ENCODE results near the gene RPF1. TPM values are rescaled to one million over a fixed set of nuclear protein-coding genes. Genes with fewer than 3 reads are reported as not detected.
"Not testable (repeated sequence)": the region's sequence is repeated elsewhere in the genome, so short reads cannot be mapped to it uniquely, and the experiment has no call there.

RPF1 gene
- polyA plus RNA-seq, 4 donors: 24.3 to 41.1 (median 32.9) TPM

- H3K4me3 ChIP-seq (ENCODE audit: low read depth in 1 of 3, low read length in 3 of 3): no peak overlapping the region
- 6 to 10% (median 7%) methylated on average over 2 of the region's 2 CpGs for WGBS, 3 donors
- DNase-seq (peak; percentile 71 to 79), FAIRE-seq (peak; percentile 84)
- H3K27ac ChIP-seq (ENCODE audit: low read depth in 1 of 3, low read length in 2 of 3): no peak overlapping the region
- no peaks in the 10 kb centered on the region for H3K36me3 ChIP-seq (ENCODE audit: control insufficient read depth in 3 of 3, insufficient read depth in 2 of 3, low read depth in 1 of 3, low read length in 3 of 3)
- no peaks in the 10 kb centered on the region for H3K9me3 ChIP-seq (ENCODE audit: control insufficient read depth in 2 of 2, insufficient read depth in 1 of 2, low read depth in 1 of 2, low read length in 1 of 2)
- no peaks in the 10 kb centered on the region for H3K27me3 ChIP-seq (ENCODE audit: control insufficient read depth in 3 of 3, insufficient read depth in 3 of 3, low read length in 3 of 3)
- H3K4me1 ChIP-seq (ENCODE audit: control insufficient read depth in 3 of 3, insufficient read depth in 2 of 3, low read depth in 1 of 3, low read length in 2 of 3): no peaks in the 10 kb centered on the region
Measured at GRCh38 chr1:84442256-84442655, 36.8 kb upstream of the RPF1 start.

DNA sequence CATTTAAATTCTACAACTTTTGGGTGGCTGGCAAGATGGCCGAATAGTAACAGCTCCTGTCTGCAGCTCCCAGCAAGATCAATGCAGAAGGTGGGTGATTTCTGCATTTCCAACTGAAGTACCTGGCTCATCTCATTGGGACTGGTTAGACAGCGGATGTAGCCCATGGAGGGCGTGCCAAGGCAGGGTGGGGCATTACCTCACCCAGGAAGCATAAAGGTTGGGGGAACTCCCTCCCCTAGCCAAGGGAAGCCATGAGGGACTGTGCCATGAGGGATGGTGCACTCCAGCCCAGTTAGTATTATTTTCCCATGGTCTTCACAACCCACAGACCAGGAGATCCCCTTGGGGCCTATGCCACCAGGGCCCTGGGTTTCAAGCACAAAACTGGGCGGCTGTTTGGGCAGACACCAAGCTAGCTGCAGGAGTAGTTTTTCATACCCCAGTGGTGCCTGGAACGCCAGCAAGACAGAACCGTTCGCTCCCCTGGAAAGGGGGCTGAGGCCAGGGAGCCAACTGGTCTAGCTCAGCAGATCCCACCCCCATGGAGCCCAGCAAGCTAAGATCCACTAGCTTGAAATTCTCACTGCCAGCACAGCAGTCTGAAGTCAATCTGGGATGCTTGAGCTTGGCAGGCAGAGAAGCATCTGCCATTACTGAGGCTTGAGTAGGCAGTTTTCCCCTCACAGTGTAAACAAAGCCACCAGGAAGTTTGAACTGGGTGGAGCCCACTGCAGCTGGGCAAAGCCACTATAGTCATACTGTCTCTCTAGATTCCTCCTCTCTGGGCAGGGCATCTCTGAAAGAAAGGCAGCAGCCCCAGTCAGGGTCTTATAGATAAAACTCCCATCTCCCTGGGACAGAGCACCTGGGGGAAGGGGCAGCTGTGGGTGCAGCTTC is 36.1 kb upstream of the RPF1 start:
- not testable (repeated sequence) for DNase-seq; FAIRE-seq; H3K4me3 ChIP-seq (ENCODE audit: low read depth in 1 of 3, low read length in 3 of 3); H3K4me1 ChIP-seq (ENCODE audit: control insufficient read depth in 3 of 3, insufficient read depth in 2 of 3, low read depth in 1 of 3, low read length in 2 of 3); H3K27me3 ChIP-seq (ENCODE audit: control insufficient read depth in 3 of 3, insufficient read depth in 3 of 3, low read length in 3 of 3); H3K27ac ChIP-seq (ENCODE audit: low read depth in 1 of 3, low read length in 2 of 3); H3K9me3 ChIP-seq (ENCODE audit: control insufficient read depth in 2 of 2, insufficient read depth in 1 of 2, low read depth in 1 of 2, low read length in 1 of 2); H3K36me3 ChIP-seq (ENCODE audit: control insufficient read depth in 3 of 3, insufficient read depth in 2 of 3, low read depth in 1 of 3, low read length in 3 of 3)
- 82 to 88% (median 87%) methylated on average over 7 of the region's 7 CpGs for WGBS, 3 donors

DNA sequence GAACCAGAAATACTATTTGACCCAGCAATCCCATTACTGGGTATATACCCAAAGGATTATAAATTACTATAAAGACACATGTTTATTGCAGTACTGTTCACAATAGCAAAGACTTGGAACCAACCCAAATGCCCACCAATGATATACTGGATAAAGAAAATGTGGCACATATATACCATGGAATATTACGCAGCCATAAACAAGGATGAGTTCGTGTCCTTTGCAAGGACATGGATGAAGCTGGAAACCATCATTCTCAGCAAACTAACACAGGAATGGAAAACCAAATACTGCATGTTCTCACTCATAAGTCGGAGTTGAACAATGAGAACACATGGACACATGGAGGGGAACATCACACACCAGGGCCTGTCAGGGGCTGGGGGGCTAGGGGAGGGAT is 30.4 kb upstream of the RPF1 start:
- H3K36me3 ChIP-seq (ENCODE audit: control insufficient read depth in 3 of 3, insufficient read depth in 2 of 3, low read depth in 1 of 3, low read length in 3 of 3); H3K4me3 ChIP-seq (ENCODE audit: low read depth in 1 of 3, low read length in 3 of 3); DNase-seq; H3K9me3 ChIP-seq (ENCODE audit: control insufficient read depth in 2 of 2, insufficient read depth in 1 of 2, low read depth in 1 of 2, low read length in 1 of 2); H3K4me1 ChIP-seq (ENCODE audit: control insufficient read depth in 3 of 3, insufficient read depth in 2 of 3, low read depth in 1 of 3, low read length in 2 of 3); FAIRE-seq; H3K27ac ChIP-seq (ENCODE audit: low read depth in 1 of 3, low read length in 2 of 3); H3K27me3 ChIP-seq (ENCODE audit: control insufficient read depth in 3 of 3, insufficient read depth in 3 of 3, low read length in 3 of 3): not testable (repeated sequence)
- WGBS, 3 donors: 88 to 96% (median 94%) methylated on average over 3 of the region's 3 CpGs

DNA sequence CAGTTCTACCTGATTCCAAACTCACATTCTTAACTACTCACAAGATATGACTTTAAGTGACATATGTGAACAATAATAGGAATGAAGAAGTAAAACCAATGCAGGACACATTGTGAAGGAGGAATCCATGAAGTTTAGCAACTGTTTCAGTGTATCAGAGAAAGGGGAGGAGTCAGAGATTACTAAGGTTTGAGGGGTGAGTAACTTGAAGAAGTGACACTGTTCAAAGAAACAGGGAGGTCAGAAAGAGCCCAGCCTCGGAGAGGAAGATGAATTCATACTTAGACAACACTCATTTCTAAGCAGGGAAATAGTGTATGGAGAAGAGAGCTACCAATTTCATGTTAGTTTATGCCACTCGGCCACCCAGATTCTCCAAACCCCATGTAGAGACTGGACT is 28.2 kb upstream of the RPF1 start:
- Histone ChIP-seq H3K9me3 (ENCODE audit: control insufficient read depth in 2 of 2, insufficient read depth in 1 of 2, low read depth in 1 of 2, low read length in 1 of 2) (no peaks in the 10 kb centered on the region), H3K27me3 (ENCODE audit: control insufficient read depth in 3 of 3, insufficient read depth in 3 of 3, low read length in 3 of 3) (no peaks in the 10 kb centered on the region), H3K27ac (ENCODE audit: low read depth in 1 of 3, low read length in 2 of 3) (no peak overlapping the region), H3K4me1 (ENCODE audit: control insufficient read depth in 3 of 3, insufficient read depth in 2 of 3, low read depth in 1 of 3, low read length in 2 of 3) (no peaks in the 10 kb centered on the region), H3K4me3 (ENCODE audit: low read depth in 1 of 3, low read length in 3 of 3) (no peak overlapping the region), H3K36me3 (ENCODE audit: control insufficient read depth in 3 of 3, insufficient read depth in 2 of 3, low read depth in 1 of 3, low read length in 3 of 3) (no peaks in the 10 kb centered on the region)
- 49 to 76% (median 75%) methylated on average over 2 of the region's 2 CpGs for WGBS, 3 donors
- DNase-seq (no peak), FAIRE-seq (no peak)

DNA sequence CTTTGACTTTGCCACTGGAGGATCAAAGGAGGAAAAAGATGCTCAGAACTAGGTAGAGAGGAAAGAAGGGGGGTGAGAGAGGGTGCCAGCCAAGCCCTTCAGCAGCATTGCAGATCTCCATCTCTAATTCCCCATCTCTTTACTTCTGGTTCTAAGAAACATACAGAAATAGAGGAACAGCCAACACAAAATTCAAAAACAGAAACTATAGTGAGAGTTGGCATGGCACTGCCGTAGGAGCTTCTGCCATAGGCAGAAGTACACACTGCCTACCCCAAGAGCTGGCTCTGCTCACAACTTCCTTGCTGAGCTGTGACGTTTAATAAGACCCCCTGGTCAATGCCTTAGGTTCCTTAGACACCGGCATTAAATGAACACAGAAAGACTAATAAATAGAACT is 26.6 kb upstream of the RPF1 start:
- no peaks in the 10 kb centered on the region for H3K36me3 ChIP-seq (ENCODE audit: control insufficient read depth in 3 of 3, insufficient read depth in 2 of 3, low read depth in 1 of 3, low read length in 3 of 3)
- no peak overlapping the region for H3K4me3 ChIP-seq (ENCODE audit: low read depth in 1 of 3, low read length in 3 of 3)
- H3K27ac ChIP-seq (ENCODE audit: low read depth in 1 of 3, low read length in 2 of 3): no peak overlapping the region
- 61 to 65% (median 63%) methylated on average over 3 of the region's 3 CpGs for WGBS, 3 donors
- no peaks in the 10 kb centered on the region for H3K27me3 ChIP-seq (ENCODE audit: control insufficient read depth in 3 of 3, insufficient read depth in 3 of 3, low read length in 3 of 3)
- no peaks in the 10 kb centered on the region for H3K4me1 ChIP-seq (ENCODE audit: control insufficient read depth in 3 of 3, insufficient read depth in 2 of 3, low read depth in 1 of 3, low read length in 2 of 3)
- H3K9me3 ChIP-seq (ENCODE audit: control insufficient read depth in 2 of 2, insufficient read depth in 1 of 2, low read depth in 1 of 2, low read length in 1 of 2): no peaks in the 10 kb centered on the region
- FAIRE-seq (no peak), DNase-seq (no peak)

- FAIRE-seq (no peak), DNase-seq (no peak)
- H3K36me3 ChIP-seq (ENCODE audit: control insufficient read depth in 3 of 3, insufficient read depth in 2 of 3, low read depth in 1 of 3, low read length in 3 of 3): no peaks in the 10 kb centered on the region
- no peaks in the 10 kb centered on the region for H3K9me3 ChIP-seq (ENCODE audit: control insufficient read depth in 2 of 2, insufficient read depth in 1 of 2, low read depth in 1 of 2, low read length in 1 of 2)
- no peak overlapping the region for H3K4me3 ChIP-seq (ENCODE audit: low read depth in 1 of 3, low read length in 3 of 3)
- H3K27me3 ChIP-seq (ENCODE audit: control insufficient read depth in 3 of 3, insufficient read depth in 3 of 3, low read length in 3 of 3): no peaks in the 10 kb centered on the region
- no peak overlapping the region for H3K27ac ChIP-seq (ENCODE audit: low read depth in 1 of 3, low read length in 2 of 3)
- H3K4me1 ChIP-seq (ENCODE audit: control insufficient read depth in 3 of 3, insufficient read depth in 2 of 3, low read depth in 1 of 3, low read length in 2 of 3): no peaks in the 10 kb centered on the region
- WGBS, 3 donors: 62 to 67% (median 66%) methylated on average over 1 of the region's 1 CpG
Measured at GRCh38 chr1:84462118-84462517, 16.9 kb upstream of the RPF1 start.

DNA sequence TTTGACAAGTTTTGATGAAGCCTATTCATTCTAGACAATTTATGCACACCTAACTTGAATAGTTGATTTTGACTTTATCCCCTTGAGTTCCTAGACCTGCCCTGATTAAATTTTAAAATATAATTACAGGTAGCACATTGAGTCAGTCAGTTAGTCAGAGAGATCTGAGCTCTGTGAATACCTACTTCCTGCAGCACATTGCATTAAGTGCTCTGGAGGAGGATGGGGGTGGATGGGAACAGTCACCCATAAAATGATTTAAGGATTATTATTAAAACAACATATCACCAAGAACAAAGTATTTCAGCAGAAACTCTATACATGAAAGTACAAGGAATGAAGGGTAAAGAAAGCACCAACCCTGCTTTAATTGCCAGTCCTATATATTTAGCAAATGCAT is 11.8 kb upstream of the RPF1 start:
- Histone ChIP-seq H3K4me1 (ENCODE audit: control insufficient read depth in 3 of 3, insufficient read depth in 2 of 3, low read depth in 1 of 3, low read length in 2 of 3) (no peaks in the 10 kb centered on the region), H3K4me3 (ENCODE audit: low read depth in 1 of 3, low read length in 3 of 3) (no peak overlapping the region), H3K27me3 (ENCODE audit: control insufficient read depth in 3 of 3, insufficient read depth in 3 of 3, low read length in 3 of 3) (peaks cover 0 to 5% (median 0%) of the 10 kb centered on the region in 3 donors), H3K36me3 (ENCODE audit: control insufficient read depth in 3 of 3, insufficient read depth in 2 of 3, low read depth in 1 of 3, low read length in 3 of 3) (no peaks in the 10 kb centered on the region), H3K27ac (ENCODE audit: low read depth in 1 of 3, low read length in 2 of 3) (no peak overlapping the region), H3K9me3 (ENCODE audit: control insufficient read depth in 2 of 2, insufficient read depth in 1 of 2, low read depth in 1 of 2, low read length in 1 of 2) (no peaks in the 10 kb centered on the region)
- FAIRE-seq (no peak), DNase-seq (no peak)

GRCh38 chr1:84476225-84476624 is 2.8 kb upstream of the RPF1 start:
- 48 to 58% (median 56%) methylated on average over 1 of the region's 1 CpG for WGBS, 3 donors
- Histone ChIP-seq H3K36me3 (ENCODE audit: control insufficient read depth in 3 of 3, insufficient read depth in 2 of 3, low read depth in 1 of 3, low read length in 3 of 3) (peaks cover 0 to 1% (median 0%) of the 10 kb centered on the region in 3 donors), H3K9me3 (ENCODE audit: control insufficient read depth in 2 of 2, insufficient read depth in 1 of 2, low read depth in 1 of 2, low read length in 1 of 2) (peaks cover 0 to 14% of the 10 kb centered on the region in 2 donors), H3K4me1 (ENCODE audit: control insufficient read depth in 3 of 3, insufficient read depth in 2 of 3, low read depth in 1 of 3, low read length in 2 of 3) (peaks cover under 1 to 4% (median 3%) of the 10 kb centered on the region in 3 donors), H3K4me3 (ENCODE audit: low read depth in 1 of 3, low read length in 3 of 3) (no peak overlapping the region), H3K27ac (ENCODE audit: low read depth in 1 of 3, low read length in 2 of 3) (no peak overlapping the region), H3K27me3 (ENCODE audit: control insufficient read depth in 3 of 3, insufficient read depth in 3 of 3, low read length in 3 of 3) (peaks cover 0 to 23% (median 0%) of the 10 kb centered on the region in 3 donors)
- FAIRE-seq: no peak
- no peak for DNase-seq

All from small intestine (tissue), 7 donors.